Loucy (cell line): ENCODE data around the gene SMAD3.

Experiments
- EZH2phosphoT487 ChIP-seq: fragments of 200-600 bp; IDR thresholded peaks from 2 replicates; pipeline ENCODE4 v1.6.1; 2018; ENCODE audit warnings: antibody characterized with exemption, mild to moderate bottlenecking, moderate library complexity, borderline replicate concordance
- TF ChIP-seq, protein P1 (sequence below): fragments of 200-600 bp; sonication (generic); conservative IDR thresholded peaks from 2 replicates; pipeline ENCODE4 v1.5.1; 2014; ENCODE audit warnings: mild to moderate bottlenecking, antibody characterized with exemption, low read length

- TF ChIP-seq, protein P1, sequence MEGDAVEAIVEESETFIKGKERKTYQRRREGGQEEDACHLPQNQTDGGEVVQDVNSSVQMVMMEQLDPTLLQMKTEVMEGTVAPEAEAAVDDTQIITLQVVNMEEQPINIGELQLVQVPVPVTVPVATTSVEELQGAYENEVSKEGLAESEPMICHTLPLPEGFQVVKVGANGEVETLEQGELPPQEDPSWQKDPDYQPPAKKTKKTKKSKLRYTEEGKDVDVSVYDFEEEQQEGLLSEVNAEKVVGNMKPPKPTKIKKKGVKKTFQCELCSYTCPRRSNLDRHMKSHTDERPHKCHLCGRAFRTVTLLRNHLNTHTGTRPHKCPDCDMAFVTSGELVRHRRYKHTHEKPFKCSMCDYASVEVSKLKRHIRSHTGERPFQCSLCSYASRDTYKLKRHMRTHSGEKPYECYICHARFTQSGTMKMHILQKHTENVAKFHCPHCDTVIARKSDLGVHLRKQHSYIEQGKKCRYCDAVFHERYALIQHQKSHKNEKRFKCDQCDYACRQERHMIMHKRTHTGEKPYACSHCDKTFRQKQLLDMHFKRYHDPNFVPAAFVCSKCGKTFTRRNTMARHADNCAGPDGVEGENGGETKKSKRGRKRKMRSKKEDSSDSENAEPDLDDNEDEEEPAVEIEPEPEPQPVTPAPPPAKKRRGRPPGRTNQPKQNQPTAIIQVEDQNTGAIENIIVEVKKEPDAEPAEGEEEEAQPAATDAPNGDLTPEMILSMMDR = no peak
- TF ChIP-seq EZH2phosphoT487 = no peak
Measured at GRCh38 chr15:67097424-67097823, 32.0 kb downstream of the SMAD3 start.
